GM18909 (cell line): Measurements from ENCODE around the gene FER.
A peak's percentile ranks its signal among the peaks of the same experiment; 100 is the strongest.
"Not testable (repeated sequence)": the region's sequence is repeated elsewhere in the genome, so short reads cannot be mapped to it uniquely, and the experiment has no call there.

ENCODE experiments used
- ATAC-seq: cut with Tn5 transposase; IDR thresholded peaks from one replicate; pipeline ENCODE4 v1.9.1; 2021; ENCODE audit warnings: mild to moderate bottlenecking; ENCODE audit not compliant: unreplicated experiment, poor library complexity

The FER gene

GRCh38 chr5:108743846-108744245, 3.9 kb upstream of the FER start:
- no peak for ATAC-seq

GRCh38 chr5:108747111-108747773, 455 bp upstream of the FER start:
- ATAC-seq: no peak

GRCh38 chr5:108748401-108749127, 867 bp downstream of the FER start:
- ATAC-seq: peak; percentile 96

GRCh38 chr5:108749128-108749861, 1.6 kb downstream of the FER start:
- ATAC-seq: peak; percentile 35

- no peak for ATAC-seq
Observed at GRCh38 chr5:108753331-108753730, 5.6 kb downstream of the FER start.

GRCh38 chr5:108753877-108754276, 6.2 kb downstream of the FER start:
- no peak for ATAC-seq

GRCh38 chr5:108760512-108760911, 12.8 kb downstream of the FER start:
- ATAC-seq: no peak

GRCh38 chr5:108762660-108763059, 15.0 kb downstream of the FER start:
- no peak for ATAC-seq

GRCh38 chr5:108763222-108763916, 15.7 kb downstream of the FER start:
- ATAC-seq: no peak

- no peak for ATAC-seq
Observed at GRCh38 chr5:108765647-108766046, 17.9 kb downstream of the FER start.

- not testable (repeated sequence) for ATAC-seq
Observed at GRCh38 chr5:108766916-108767315, 19.2 kb downstream of the FER start.

- ATAC-seq: peak; percentile 79
Observed at GRCh38 chr5:108769352-108769751, 21.7 kb downstream of the FER start.

GRCh38 chr5:108772626-108773025, 24.9 kb downstream of the FER start:
- ATAC-seq: no peak

- no peak for ATAC-seq
Observed at GRCh38 chr5:108773330-108773729, 25.6 kb downstream of the FER start.

- not testable (repeated sequence) for ATAC-seq
Observed at GRCh38 chr5:108774079-108774478, 26.4 kb downstream of the FER start.

- ATAC-seq: not testable (repeated sequence)
Observed at GRCh38 chr5:108777582-108777981, 29.9 kb downstream of the FER start.

GRCh38 chr5:108784577-108784976, 36.9 kb downstream of the FER start:
- not testable (repeated sequence) for ATAC-seq

GRCh38 chr5:108786806-108787483, 39.2 kb downstream of the FER start:
- ATAC-seq: no peak

- ATAC-seq: no peak
Observed at GRCh38 chr5:108788142-108788541, 40.4 kb downstream of the FER start.

- ATAC-seq: no peak
Observed at GRCh38 chr5:108793207-108793606, 45.5 kb downstream of the FER start.
